Measurements from ENCODE around the gene SPDYE4.

SPDYE4 gene

DNA sequence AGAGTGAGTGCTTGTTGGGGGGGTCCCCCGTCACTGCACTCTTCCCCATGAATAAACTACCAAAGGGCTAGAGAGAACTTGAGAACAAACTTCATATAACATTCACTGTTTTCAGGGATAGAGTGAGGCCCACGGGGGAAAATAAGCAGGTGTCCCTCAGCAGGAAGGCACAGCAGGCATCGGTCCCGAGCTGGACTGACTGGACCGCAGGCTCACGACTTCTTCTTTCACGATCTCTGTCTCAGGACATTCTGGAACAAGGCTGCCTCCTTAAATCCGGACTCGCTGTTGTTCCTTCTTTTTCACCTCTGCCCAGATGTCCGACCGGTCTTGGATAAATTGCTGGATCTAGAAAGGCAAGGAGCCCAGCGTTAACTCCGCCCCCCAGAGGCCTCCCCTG is 28.5 kb downstream of the SPDYE4 start:
- Histone ChIP-seq H3K4me1 (ENCODE audit: insufficient read depth, low read length, poor library complexity, severe bottlenecking) (peaks cover 4% of the 10 kb centered on the region), H3K9me3 (ENCODE audit: insufficient read depth, low read depth, low read length) (no peaks in the 10 kb centered on the region), H3K79me2 (ENCODE audit: insufficient read depth, low read length) (no peaks in the 10 kb centered on the region), H3K4me3 (ENCODE audit: low read length, poor library complexity, severe bottlenecking) (no peak overlapping the region), H3K4me2 (ENCODE audit: low read depth, low read length, poor library complexity, severe bottlenecking) (no peak overlapping the region), H3F3A (ENCODE audit: low read depth) (no peaks in the 10 kb centered on the region), H3K36me3 (ENCODE audit: insufficient read depth, low read length) (no peaks in the 10 kb centered on the region), H2AFZ (ENCODE audit: low read length) (no peak overlapping the region), H4K20me1 (ENCODE audit: insufficient read depth, low read length, poor library complexity, severe bottlenecking) (no peaks in the 10 kb centered on the region), H3K9ac (ENCODE audit: low read depth, low read length, poor library complexity, severe bottlenecking) (no peak overlapping the region), H3K9me2 (replicated peaks; ENCODE audit: low read depth, low read length) (no peaks in the 10 kb centered on the region), H3K27me3 (ENCODE audit: insufficient read depth, low read length, poor library complexity, severe bottlenecking) (no peaks in the 10 kb centered on the region)
- no peak for TF ChIP-seq EZH2phosphoT487 (IDR thresholded peaks at IDR 0.05; ENCODE audit: borderline replicate concordance)
- TF ChIP-seq, protein P1, sequence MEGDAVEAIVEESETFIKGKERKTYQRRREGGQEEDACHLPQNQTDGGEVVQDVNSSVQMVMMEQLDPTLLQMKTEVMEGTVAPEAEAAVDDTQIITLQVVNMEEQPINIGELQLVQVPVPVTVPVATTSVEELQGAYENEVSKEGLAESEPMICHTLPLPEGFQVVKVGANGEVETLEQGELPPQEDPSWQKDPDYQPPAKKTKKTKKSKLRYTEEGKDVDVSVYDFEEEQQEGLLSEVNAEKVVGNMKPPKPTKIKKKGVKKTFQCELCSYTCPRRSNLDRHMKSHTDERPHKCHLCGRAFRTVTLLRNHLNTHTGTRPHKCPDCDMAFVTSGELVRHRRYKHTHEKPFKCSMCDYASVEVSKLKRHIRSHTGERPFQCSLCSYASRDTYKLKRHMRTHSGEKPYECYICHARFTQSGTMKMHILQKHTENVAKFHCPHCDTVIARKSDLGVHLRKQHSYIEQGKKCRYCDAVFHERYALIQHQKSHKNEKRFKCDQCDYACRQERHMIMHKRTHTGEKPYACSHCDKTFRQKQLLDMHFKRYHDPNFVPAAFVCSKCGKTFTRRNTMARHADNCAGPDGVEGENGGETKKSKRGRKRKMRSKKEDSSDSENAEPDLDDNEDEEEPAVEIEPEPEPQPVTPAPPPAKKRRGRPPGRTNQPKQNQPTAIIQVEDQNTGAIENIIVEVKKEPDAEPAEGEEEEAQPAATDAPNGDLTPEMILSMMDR (conservative IDR thresholded peaks at IDR 0.05; ENCODE audit: low read length): no peak

DNA sequence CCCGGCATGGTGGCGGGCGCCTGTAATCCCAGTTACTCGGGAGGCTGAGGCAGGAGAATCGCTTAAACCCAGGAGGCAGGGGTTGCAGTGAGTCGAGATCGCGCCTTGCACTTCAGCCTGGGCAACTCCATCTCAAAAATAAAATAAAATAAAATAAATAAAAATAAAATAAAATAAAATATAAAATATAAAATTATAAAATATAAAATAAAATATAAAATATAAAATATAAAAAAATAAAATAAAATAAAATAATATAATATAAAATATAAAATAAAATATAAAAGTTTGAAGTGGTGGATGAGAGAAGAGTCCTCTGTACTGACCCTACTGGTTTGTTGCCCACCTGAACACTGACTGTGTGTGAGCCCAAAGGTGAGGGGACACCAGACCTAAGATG is 28.9 kb downstream of the SPDYE4 start:
- no peak for TF ChIP-seq EZH2phosphoT487 (IDR thresholded peaks at IDR 0.05; ENCODE audit: borderline replicate concordance)
- TF ChIP-seq, protein P1 (conservative IDR thresholded peaks at IDR 0.05; ENCODE audit: low read length): no peak

GRCh38 chr17:8728971-8729370 is 29.4 kb downstream of the SPDYE4 start:
- Histone ChIP-seq H3K4me3 (ENCODE audit: low read length, poor library complexity, severe bottlenecking) (no peak overlapping the region), H2AFZ (ENCODE audit: low read length) (no peak overlapping the region), H3K9me3 (ENCODE audit: insufficient read depth, low read depth, low read length) (no peaks in the 10 kb centered on the region), H3K9me2 (replicated peaks; ENCODE audit: low read depth, low read length) (no peaks in the 10 kb centered on the region), H4K20me1 (ENCODE audit: insufficient read depth, low read length, poor library complexity, severe bottlenecking) (no peaks in the 10 kb centered on the region), H3K4me1 (ENCODE audit: insufficient read depth, low read length, poor library complexity, severe bottlenecking) (peaks cover 4% of the 10 kb centered on the region), H3K4me2 (ENCODE audit: low read depth, low read length, poor library complexity, severe bottlenecking) (no peak overlapping the region), H3K27me3 (ENCODE audit: insufficient read depth, low read length, poor library complexity, severe bottlenecking) (no peaks in the 10 kb centered on the region), H3F3A (ENCODE audit: low read depth) (no peaks in the 10 kb centered on the region), H3K79me2 (ENCODE audit: insufficient read depth, low read length) (no peaks in the 10 kb centered on the region), H3K9ac (ENCODE audit: low read depth, low read length, poor library complexity, severe bottlenecking) (no peak overlapping the region), H3K36me3 (ENCODE audit: insufficient read depth, low read length) (no peaks in the 10 kb centered on the region)
- TF ChIP-seq EZH2phosphoT487 (IDR thresholded peaks at IDR 0.05; ENCODE audit: borderline replicate concordance): no peak
- TF ChIP-seq, protein P1 (conservative IDR thresholded peaks at IDR 0.05; ENCODE audit: low read length): no peak

More for the DNA sequence above, 28.9 kb downstream of the SPDYE4 start:
- Histone ChIP-seq H3F3A (ENCODE audit: low read depth) (no peaks in the 10 kb centered on the region), H3K9me2 (replicated peaks; ENCODE audit: low read depth, low read length) (no peaks in the 10 kb centered on the region), H3K27me3 (ENCODE audit: insufficient read depth, low read length, poor library complexity, severe bottlenecking) (no peaks in the 10 kb centered on the region), H3K9ac (ENCODE audit: low read depth, low read length, poor library complexity, severe bottlenecking) (no peak overlapping the region), H3K79me2 (ENCODE audit: insufficient read depth, low read length) (no peaks in the 10 kb centered on the region), H3K4me2 (ENCODE audit: low read depth, low read length, poor library complexity, severe bottlenecking) (no peak overlapping the region), H4K20me1 (ENCODE audit: insufficient read depth, low read length, poor library complexity, severe bottlenecking) (no peaks in the 10 kb centered on the region), H3K36me3 (ENCODE audit: insufficient read depth, low read length) (no peaks in the 10 kb centered on the region), H3K4me3 (ENCODE audit: low read length, poor library complexity, severe bottlenecking) (no peak overlapping the region), H2AFZ (ENCODE audit: low read length) (no peak overlapping the region), H3K9me3 (ENCODE audit: insufficient read depth, low read depth, low read length) (no peaks in the 10 kb centered on the region), H3K4me1 (ENCODE audit: insufficient read depth, low read length, poor library complexity, severe bottlenecking) (peaks cover 4% of the 10 kb centered on the region)
